Keratinocyte (primary cell): Measurements from ENCODE around the gene ERICH6. TPM values are rescaled to one million over a fixed set of nuclear protein-coding genes. Genes with fewer than 3 reads are reported as not detected.

Experiments
- DNase-seq: peaks from one replicate; pipeline ENCODE4 v3.0.0-alpha.2; 2011; ENCODE audit warnings: low read depth, missing footprints, low spot score
- FAIRE-seq: peaks from 2 replicates; lab custom pipeline; 2011; peaks lifted over from hg19 to GRCh38; lab: Jason Lieb, UNC
- H2AFZ ChIP-seq: 2 replicates; pipeline ENCODE4 v1.6.0; 2012; ENCODE audit warnings: low read length, control low read depth, inconsistent platforms; ENCODE audit not compliant: control insufficient read depth
- H3K27ac ChIP-seq: 2 replicates; pipeline ENCODE4 v1.5.1; 2011; ENCODE audit warnings: low read length; ENCODE audit not compliant: control insufficient read depth, insufficient read depth
- H3K27me3 ChIP-seq: 3 replicates; pipeline ENCODE4 v1.6.0; 2011; ENCODE audit warnings: low read length; ENCODE audit not compliant: control insufficient read depth, insufficient read depth; ENCODE audit errors: extremely low read depth
- H3K36me3 ChIP-seq, 2 experiments: 2 replicates in 1 of 2; 3 replicates in 1 of 2; pipeline ENCODE4 v1.5.1; 2011; ENCODE audit warnings: low read length in 2 of 2, mild to moderate bottlenecking in 1 of 2; ENCODE audit not compliant: control insufficient read depth in 2 of 2, insufficient read depth in 2 of 2; ENCODE audit errors: extremely low read depth in 1 of 2
- H3K4me1 ChIP-seq: 3 replicates; pipeline ENCODE4 v1.5.1; 2011; ENCODE audit warnings: low read length; ENCODE audit not compliant: control insufficient read depth, insufficient read depth; ENCODE audit errors: extremely low read depth
- H3K4me2 ChIP-seq: 3 replicates; pipeline ENCODE4 v1.6.0; 2011; ENCODE audit warnings: low read depth, low read length; ENCODE audit not compliant: control insufficient read depth, insufficient read depth; ENCODE audit errors: extremely low read depth
- H3K4me3 ChIP-seq, 3 experiments: fragments of 200-600 bp in 1 of 3; sonication (generic) in 1 of 3; 2 replicates in 2 of 3; 3 replicates in 1 of 3; pipeline ENCODE4 v1.5.1; 2011 to 2016; ENCODE audit warnings: low read length in 3 of 3, mild to moderate bottlenecking in 3 of 3, control low read depth in 2 of 3, inconsistent platforms in 1 of 3, low read depth in 1 of 3, mixed read lengths in 1 of 3, mixed run types in 1 of 3, moderate library complexity in 1 of 3; ENCODE audit not compliant: control insufficient read depth in 2 of 3, insufficient read depth in 2 of 3; ENCODE audit errors: extremely low read depth in 1 of 3
- H3K79me2 ChIP-seq: 2 replicates; pipeline ENCODE4 v1.6.0; 2012; ENCODE audit warnings: low read length; ENCODE audit not compliant: control insufficient read depth, insufficient read depth
- H3K9ac ChIP-seq: 3 replicates; pipeline ENCODE4 v1.6.0; 2011; ENCODE audit warnings: low read length; ENCODE audit not compliant: control insufficient read depth, insufficient read depth; ENCODE audit errors: extremely low read depth
- H3K9me1 ChIP-seq: 3 replicates; pipeline ENCODE4 v1.6.0; 2011; ENCODE audit warnings: low read length; ENCODE audit not compliant: control insufficient read depth, insufficient read depth; ENCODE audit errors: extremely low read depth
- H3K9me3 ChIP-seq: 2 replicates; pipeline ENCODE4 v1.5.1; 2012; ENCODE audit warnings: low read depth, low read length; ENCODE audit not compliant: control insufficient read depth
- H4K20me1 ChIP-seq: 3 replicates; pipeline ENCODE4 v1.6.0; 2011; ENCODE audit warnings: low read length; ENCODE audit not compliant: control insufficient read depth, insufficient read depth; ENCODE audit errors: extremely low read depth
- CTCF ChIP-seq, 3 experiments: IDR thresholded peaks in 1 of 3; conservative IDR thresholded peaks in 1 of 3; optimal IDR thresholded peaks in 1 of 3; 2 replicates in 2 of 3; 3 replicates in 1 of 3; pipeline versions ENCODE3 to v1.5.1; 2011; ENCODE audit warnings: low read length in 3 of 3, mild to moderate bottlenecking in 3 of 3, moderate library complexity in 2 of 3, control low read depth in 1 of 3, inconsistent platforms in 1 of 3; ENCODE audit not compliant: insufficient read depth in 2 of 3; ENCODE audit errors: extremely low read depth in 1 of 3
- EZH2 ChIP-seq: IDR thresholded peaks from one replicate; pipeline ENCODE4 v1.6.1; 2012; ENCODE audit warnings: inconsistent platforms, mild to moderate bottlenecking, low read length, moderate library complexity
- dilution Hi-C: fragments of 300-500 bp; cut with MboI; formaldehyde crosslinking; loops from one replicate; pipeline ENCODE4 v1.7.0; 2020; ENCODE audit warnings: low sequenced_read_pairs; ENCODE audit not compliant: extremely low pct_ligation_motif_present
- polyA plus RNA-seq, 5 experiments: library from polyadenylated mRNA; depleted of rRNA in 3 of 5; stranded (reverse) in 3 of 5; stranded (forward) in 1 of 5; unstranded in 1 of 5; fragments of >200 nt; gene quantifications; 1 replicate in 1 of 5; 2 replicates in 3 of 5; 3 replicates in 1 of 5; pipeline versions ENCODE4 v1.2.1 to v1.2.3, GENCODE V29; 2011 to 2012; ENCODE audit warnings: missing spikeins in 2 of 5, low read depth in 1 of 5, low replicate concordance in 1 of 5

The ERICH6 gene
- polyA plus RNA-seq, 1 donor (not counting 4 experiments of a cell fraction or from before 2014, with no cell fraction given), result 0.03 TPM

- H3K79me2 ChIP-seq, result peaks cover 42% of the 10 kb centered on the region
Observed at GRCh38 chr3:150741497-150742140, 37.9 kb upstream of the ERICH6 start.

GRCh38 chr3:150740733-150741496, 37.2 kb upstream of the ERICH6 start:
- Histone ChIP-seq H3K9me3 (no peaks in the 10 kb centered on the region), H3K27ac (no peak overlapping the region), H3K4me3 (no peak overlapping the region), H2AFZ (no peak overlapping the region), H4K20me1 (no peaks in the 10 kb centered on the region), H3K36me3 (peaks cover 11 to 12% of the 10 kb centered on the region in 2 experiments), H3K9me1 (no peaks in the 10 kb centered on the region), H3K27me3 (no peaks in the 10 kb centered on the region), H3K9ac (no peak overlapping the region), H3K79me2 (peaks cover 35% of the 10 kb centered on the region), H3K4me2 (no peak overlapping the region), H3K4me1 (peaks cover 59% of the 10 kb centered on the region)
- TF ChIP-seq EZH2 (no peak), CTCF (optimal IDR thresholded peaks at IDR 0.05 in 1 of 3, IDR thresholded peaks at IDR 0.05 in 1 of 3, conservative IDR thresholded peaks at IDR 0.05 in 1 of 3; ENCODE audit: extremely low read depth in 1 of 3, insufficient read depth in 2 of 3, low read length in 3 of 3) (no peak)
- dilution Hi-C loops, result no loop called here
- no peak for FAIRE-seq
- no peak for DNase-seq

More at GRCh38 chr3:150741497-150742140, 37.9 kb upstream of the ERICH6 start:
- no peak for FAIRE-seq
- no peaks in the 10 kb centered on the region for H4K20me1 ChIP-seq
- no peaks in the 10 kb centered on the region for H3K9me3 ChIP-seq
- dilution Hi-C loops, result no loop called here
- no peak overlapping the region for H3K4me2 ChIP-seq
- no peaks in the 10 kb centered on the region for H3K9me1 ChIP-seq
- H3K27ac ChIP-seq, result no peak overlapping the region
- no peak overlapping the region for H3K4me3 ChIP-seq
- H3K9ac ChIP-seq, result no peak overlapping the region
- DNase-seq, result no peak
- no peak for TF ChIP-seq EZH2
- TF ChIP-seq CTCF (optimal IDR thresholded peaks at IDR 0.05 in 1 of 3, IDR thresholded peaks at IDR 0.05 in 1 of 3, conservative IDR thresholded peaks at IDR 0.05 in 1 of 3; ENCODE audit: extremely low read depth in 1 of 3, insufficient read depth in 2 of 3, low read length in 3 of 3), result no peak
- H2AFZ ChIP-seq, result no peak overlapping the region
- peaks cover 11 to 12% of the 10 kb centered on the region in 2 experiments for H3K36me3 ChIP-seq
- H3K4me1 ChIP-seq, result peaks cover 52% of the 10 kb centered on the region
- H3K27me3 ChIP-seq, result no peaks in the 10 kb centered on the region
